Activated T-helper 1 cell treated with anti-CD3 and anti-CD28 coated beads, Interleukin-12 subunit alpha, Interleukin-12 subunit beta, Interleukin-2, Interleukin-4 antibody, amounts not matched to agents 30 ng/mL and 10 ng/mL and 1 ng/mL, durations not matched to agents 14 hours and 24 hours and 36 hours (primary cell): ENCODE data around the gene ETV3L. TPM values are rescaled to one million over a fixed set of nuclear protein-coding genes. Genes with fewer than 3 reads are reported as not detected.

ENCODE experiments used
- DNase-seq: peaks from one replicate; pipeline ENCODE4 v3.0.0; 2021; ENCODE audit warnings: low spot score
- H3K27ac Mint-ChIP-seq: one replicate; pipeline ENCODE4 v1.8.0; 2021; ENCODE audit warnings: mild to moderate bottlenecking, mixed read lengths
- H3K27me3 Mint-ChIP-seq: one replicate; pipeline ENCODE4 v1.8.0; 2022; ENCODE audit warnings: mild to moderate bottlenecking, moderate library complexity, mixed read lengths; ENCODE audit not compliant: insufficient read depth
- H3K36me3 Mint-ChIP-seq: one replicate; pipeline ENCODE4 v1.8.0; 2021; ENCODE audit warnings: low read depth, mixed read lengths
- H3K4me1 Mint-ChIP-seq: one replicate; pipeline ENCODE4 v1.8.0; 2021; ENCODE audit warnings: low read depth, mixed read lengths
- H3K4me3 Mint-ChIP-seq: one replicate; pipeline ENCODE4 v1.8.0; 2021; ENCODE audit warnings: mild to moderate bottlenecking, moderate library complexity, mixed read lengths
- H3K9me3 Mint-ChIP-seq: one replicate; pipeline ENCODE4 v1.8.0; 2021; ENCODE audit warnings: mixed read lengths
- intact Hi-C: fragments of 100-400 bp; cut with micrococcal nuclease; formaldehyde crosslinking; loops from one replicate; pipeline ENCODE4 v1.15.1; 2024
- total RNA-seq: library from RNA; stranded (reverse); gene quantifications from 2 replicates; pipeline ENCODE4 v1.2.3, GENCODE V29; 2022

ETV3L gene
- total RNA-seq, 1 donor from 2014 or later = not detected

- DNase-seq = no peak
- Mint-ChIP-seq H3K4me3 (no peak overlapping the region), H3K4me1 (peaks cover 11% of the 10 kb centered on the region), H3K9me3 (no peaks in the 10 kb centered on the region), H3K36me3 (peaks cover 2% of the 10 kb centered on the region), H3K27ac (no peak overlapping the region), H3K27me3 (peaks cover 2% of the 10 kb centered on the region)
- intact Hi-C loops = no loop called here
Measured at GRCh38 chr1:157117527-157118057, 18.0 kb upstream of the ETV3L start.

- Mint-ChIP-seq H3K36me3 (no peaks in the 10 kb centered on the region), H3K27ac (no peak overlapping the region), H3K4me1 (peaks cover 16% of the 10 kb centered on the region), H3K9me3 (no peaks in the 10 kb centered on the region), H3K27me3 (peaks cover 6% of the 10 kb centered on the region), H3K4me3 (no peak overlapping the region)
- DNase-seq = no peak
- intact Hi-C loops = no loop called here
Measured at GRCh38 chr1:157116737-157117103, 17.1 kb upstream of the ETV3L start.

GRCh38 chr1:157115851-157116736 is 16.5 kb upstream of the ETV3L start:
- Mint-ChIP-seq H3K36me3 (no peaks in the 10 kb centered on the region), H3K27ac (no peak overlapping the region), H3K4me3 (no peak overlapping the region), H3K4me1 (peaks cover 16% of the 10 kb centered on the region), H3K27me3 (peaks cover 9% of the 10 kb centered on the region), H3K9me3 (no peaks in the 10 kb centered on the region)
- DNase-seq = no peak
- intact Hi-C loops = no loop called here

- DNase-seq = no peak
- H3K27me3 Mint-ChIP-seq = peaks cover 12% of the 10 kb centered on the region
- peaks cover 16% of the 10 kb centered on the region for H3K4me1 Mint-ChIP-seq
- no peaks in the 10 kb centered on the region for H3K36me3 Mint-ChIP-seq
- H3K4me3 Mint-ChIP-seq = no peak overlapping the region
- H3K27ac Mint-ChIP-seq = no peak overlapping the region
- H3K9me3 Mint-ChIP-seq = no peaks in the 10 kb centered on the region
- intact Hi-C loops = no loop called here
Measured at GRCh38 chr1:157115429-157115838, 15.8 kb upstream of the ETV3L start.

- intact Hi-C loops = no loop called here
- no peaks in the 10 kb centered on the region for H3K9me3 Mint-ChIP-seq
Measured at GRCh38 chr1:157114183-157115121, 14.8 kb upstream of the ETV3L start.

GRCh38 chr1:157113631-157114030 is 14.0 kb upstream of the ETV3L start:
- H3K9me3 Mint-ChIP-seq = no peaks in the 10 kb centered on the region
- H3K27ac Mint-ChIP-seq = no peak overlapping the region
- peaks cover 14% of the 10 kb centered on the region for H3K27me3 Mint-ChIP-seq
- H3K4me3 Mint-ChIP-seq = no peak overlapping the region
- intact Hi-C loops = no loop called here
- DNase-seq = no peak
- no peaks in the 10 kb centered on the region for H3K36me3 Mint-ChIP-seq
- peaks cover 16% of the 10 kb centered on the region for H3K4me1 Mint-ChIP-seq

More at GRCh38 chr1:157114183-157115121, 14.8 kb upstream of the ETV3L start:
- no peak overlapping the region for H3K27ac Mint-ChIP-seq
- peaks cover 16% of the 10 kb centered on the region for H3K4me1 Mint-ChIP-seq
- no peak overlapping the region for H3K4me3 Mint-ChIP-seq
- H3K27me3 Mint-ChIP-seq = peaks cover 14% of the 10 kb centered on the region
- no peaks in the 10 kb centered on the region for H3K36me3 Mint-ChIP-seq
- no peak for DNase-seq

GRCh38 chr1:157113106-157113505 is 13.5 kb upstream of the ETV3L start:
- DNase-seq = no peak
- H3K4me3 Mint-ChIP-seq = no peak overlapping the region
- H3K27ac Mint-ChIP-seq = no peak overlapping the region
- intact Hi-C loops = no loop called here
- no peaks in the 10 kb centered on the region for H3K36me3 Mint-ChIP-seq
- H3K27me3 Mint-ChIP-seq = peaks cover 16% of the 10 kb centered on the region
- no peaks in the 10 kb centered on the region for H3K9me3 Mint-ChIP-seq
- peaks cover 16% of the 10 kb centered on the region for H3K4me1 Mint-ChIP-seq

GRCh38 chr1:157112186-157112867 is 12.7 kb upstream of the ETV3L start:
- Mint-ChIP-seq H3K9me3 (no peaks in the 10 kb centered on the region), H3K27me3 (peaks cover 23% of the 10 kb centered on the region), H3K27ac (peak overlapping the region; percentile 82), H3K4me1 (peaks cover 15% of the 10 kb centered on the region), H3K36me3 (no peaks in the 10 kb centered on the region), H3K4me3 (no peak overlapping the region)
- no peak for DNase-seq
- intact Hi-C loops = no loop called here

- Mint-ChIP-seq H3K36me3 (no peaks in the 10 kb centered on the region), H3K4me1 (peaks cover 17% of the 10 kb centered on the region), H3K9me3 (no peaks in the 10 kb centered on the region), H3K27ac (no peak overlapping the region), H3K4me3 (no peak overlapping the region), H3K27me3 (peaks cover 28% of the 10 kb centered on the region)
- DNase-seq = no peak
- intact Hi-C loops = no loop called here
Measured at GRCh38 chr1:157111396-157112165, 12.0 kb upstream of the ETV3L start.

GRCh38 chr1:157110686-157111085 is 11.1 kb upstream of the ETV3L start:
- H3K4me1 Mint-ChIP-seq = peaks cover 25% of the 10 kb centered on the region
- intact Hi-C loops = no loop called here
- H3K4me3 Mint-ChIP-seq = no peak overlapping the region
- no peaks in the 10 kb centered on the region for H3K9me3 Mint-ChIP-seq
- no peaks in the 10 kb centered on the region for H3K36me3 Mint-ChIP-seq
- DNase-seq = no peak
- peaks cover 33% of the 10 kb centered on the region for H3K27me3 Mint-ChIP-seq
- no peak overlapping the region for H3K27ac Mint-ChIP-seq

- peaks cover 31% of the 10 kb centered on the region for H3K4me1 Mint-ChIP-seq
- H3K27ac Mint-ChIP-seq = no peak overlapping the region
- no peak overlapping the region for H3K4me3 Mint-ChIP-seq
- peaks cover 36% of the 10 kb centered on the region for H3K27me3 Mint-ChIP-seq
- H3K36me3 Mint-ChIP-seq = no peaks in the 10 kb centered on the region
- H3K9me3 Mint-ChIP-seq = no peaks in the 10 kb centered on the region
- intact Hi-C loops = no loop called here
- no peak for DNase-seq
Measured at GRCh38 chr1:157110003-157110402, 10.4 kb upstream of the ETV3L start.

- Mint-ChIP-seq H3K27me3 (peaks cover 38% of the 10 kb centered on the region), H3K4me3 (no peak overlapping the region), H3K27ac (no peak overlapping the region), H3K36me3 (peaks cover 3% of the 10 kb centered on the region), H3K4me1 (peaks cover 37% of the 10 kb centered on the region), H3K9me3 (no peaks in the 10 kb centered on the region)
- intact Hi-C loops = no loop called here
- no peak for DNase-seq
Measured at GRCh38 chr1:157108448-157108847, 8.8 kb upstream of the ETV3L start.
